IMR-90 (cell line): ENCODE data around the gene USP36. TPM values are rescaled to one million over a fixed set of nuclear protein-coding genes. Genes with fewer than 3 reads are reported as not detected.

Experiments used
- ATAC-seq: fragments of 200-7000 bp; cut with Tn5 transposase; 2 replicates; pipeline ENCODE4 v1.9.1; 2020; ENCODE audit warnings: low read depth, mild to moderate bottlenecking, moderate library complexity
- BruUV-seq: library from RNA; stranded (reverse); fragments of 400-500 nt; replicated peaks from 2 replicates; lab custom pipeline; 2021; lab: Mats Ljungman, UMichigan
- CTCF ChIA-PET: fragments of 300-600 bp; formaldehyde crosslinking; extraction: SDS; loops from one replicate; lab custom pipeline; 2021; ENCODE audit warnings: antibody characterized with exemption; lab: Yijun Ruan, JAX
- POLR2A ChIA-PET: fragments of 300-600 bp; sonication (Branson Sonifier 250); formaldehyde crosslinking; loops from one replicate; lab custom pipeline; 2022; ENCODE audit warnings: antibody characterized with exemption; ENCODE audit not compliant: unreplicated experiment; lab: Charles Lee
- DNase-seq: peaks from one replicate; pipeline ENCODE4 v3.0.0; 2013
- H2AFZ ChIP-seq: replicated peaks from 2 replicates; pipeline ENCODE3; 2013; ENCODE audit warnings: low read length, mild to moderate bottlenecking; ENCODE audit not compliant: poor library complexity
- H2AK5ac ChIP-seq: 2 replicates; pipeline ENCODE4 v1.6.1; 2013; ENCODE audit warnings: low read depth, low read length, inconsistent platforms
- H2AK9ac ChIP-seq: replicated peaks from 2 replicates; pipeline ENCODE3; 2013; ENCODE audit warnings: mild to moderate bottlenecking, low read depth, low read length, moderate library complexity; ENCODE audit not compliant: poor library complexity
- H2BK120ac ChIP-seq: 2 replicates; pipeline ENCODE4 v1.6.1; 2013; ENCODE audit warnings: low read depth, low read length, inconsistent platforms
- H2BK15ac ChIP-seq: 3 replicates; pipeline ENCODE4 v1.6.1; 2013; ENCODE audit warnings: low read depth, low read length, inconsistent platforms
- H2BK20ac ChIP-seq: 2 replicates; pipeline ENCODE4 v1.6.1; 2013; ENCODE audit warnings: low read depth, mild to moderate bottlenecking, inconsistent platforms, low read length, moderate library complexity
- H2BK5ac ChIP-seq: 2 replicates; pipeline ENCODE4 v1.6.1; 2013; ENCODE audit warnings: mild to moderate bottlenecking, low read depth, low read length, inconsistent platforms; ENCODE audit not compliant: poor library complexity, severe bottlenecking
- H3K14ac ChIP-seq: replicated peaks from 2 replicates; pipeline ENCODE4 v1.6.1; 2013; ENCODE audit warnings: low read depth, low read length, inconsistent platforms
- H3K18ac ChIP-seq: 2 replicates; pipeline ENCODE4 v1.6.1; 2013; ENCODE audit warnings: low read depth, low read length, control low read depth
- H3K23ac ChIP-seq: 2 replicates; pipeline ENCODE4 v1.6.1; 2013; ENCODE audit warnings: low read depth, low read length, inconsistent platforms
- H3K27ac ChIP-seq: 2 replicates; pipeline ENCODE4 v1.5.1; 2013; ENCODE audit warnings: mild to moderate bottlenecking, control low read depth, low read length; ENCODE audit not compliant: insufficient read depth
- H3K27me3 ChIP-seq: 2 replicates; pipeline ENCODE4 v1.6.1; 2013; ENCODE audit warnings: low read length; ENCODE audit not compliant: control insufficient read depth, insufficient read depth
- H3K36me3 ChIP-seq: 2 replicates; pipeline ENCODE4 v1.6.1; 2013; ENCODE audit warnings: low read length, mixed read lengths; ENCODE audit not compliant: control insufficient read depth, insufficient read depth
- H3K4ac ChIP-seq: 2 replicates; pipeline ENCODE4 v1.6.1; 2013; ENCODE audit warnings: low read depth, low read length, inconsistent platforms
- H3K4me1 ChIP-seq: 2 replicates; pipeline ENCODE4 v1.6.1; 2013; ENCODE audit warnings: low read length, mixed read lengths; ENCODE audit not compliant: control insufficient read depth, insufficient read depth
- H3K4me2 ChIP-seq: 2 replicates; pipeline ENCODE4 v1.6.1; 2013; ENCODE audit warnings: low read depth, mild to moderate bottlenecking, control low read depth, low read length, moderate library complexity
- H3K4me3 ChIP-seq: 2 replicates; pipeline ENCODE4 v1.5.1; 2013; ENCODE audit warnings: low read depth, mild to moderate bottlenecking, control low read depth, low read length, moderate library complexity; ENCODE audit not compliant: insufficient read depth
- H3K56ac ChIP-seq: 2 replicates; pipeline ENCODE4 v1.6.1; 2013; ENCODE audit warnings: low read length, inconsistent platforms; ENCODE audit not compliant: insufficient read depth; ENCODE audit errors: extremely low read depth
- H3K79me1 ChIP-seq, 2 experiments: 2 replicates each; pipeline ENCODE4 v1.6.1; 2013; ENCODE audit warnings: low read length in 2 of 2, inconsistent platforms in 1 of 2, low read depth in 1 of 2
- H3K9ac ChIP-seq: 2 replicates; pipeline ENCODE4 v1.6.1; 2013; ENCODE audit warnings: low read depth, low read length, control low read depth
- H3K9me1 ChIP-seq: 2 replicates; pipeline ENCODE4 v1.6.1; 2013; ENCODE audit warnings: low read length, inconsistent platforms; ENCODE audit not compliant: insufficient read depth
- H3K9me3 ChIP-seq: 2 replicates; pipeline ENCODE4 v1.6.1; 2013; ENCODE audit warnings: low read length; ENCODE audit not compliant: control insufficient read depth, insufficient read depth
- H4K20me1 ChIP-seq: 2 replicates; pipeline ENCODE4 v1.6.1; 2013; ENCODE audit warnings: low read length, inconsistent platforms; ENCODE audit not compliant: insufficient read depth
- H4K5ac ChIP-seq: 2 replicates; pipeline ENCODE4 v1.6.1; 2013; ENCODE audit warnings: mild to moderate bottlenecking, low read depth, low read length, control low read depth
- H4K8ac ChIP-seq, 2 experiments: 2 replicates each; pipeline ENCODE4 v1.6.1; 2013; ENCODE audit warnings: low read depth in 2 of 2, low read length in 2 of 2, control low read depth in 1 of 2, inconsistent platforms in 1 of 2
- H4K91ac ChIP-seq: 2 replicates; pipeline ENCODE4 v1.6.1; 2013; ENCODE audit warnings: low read depth, low read length, inconsistent platforms; ENCODE audit not compliant: insufficient read depth
- BHLHE40 ChIP-seq: fragments of 150-350 bp; IDR thresholded peaks from 2 replicates; pipeline ENCODE4 v1.6.1; 2016; ENCODE audit warnings: mild to moderate bottlenecking, low read depth, low read length
- FOS ChIP-seq: fragments of 150-350 bp; IDR thresholded peaks from 2 replicates; pipeline ENCODE4 v1.6.1; 2016; ENCODE audit warnings: low read depth, low read length
- MAFK ChIP-seq: IDR thresholded peaks from 2 replicates; pipeline ENCODE4 v1.6.1; 2012; ENCODE audit warnings: low read depth, low read length, improper control_type of control experiment
- MAZ ChIP-seq: IDR thresholded peaks from 2 replicates; pipeline ENCODE4 v1.6.1; 2012; ENCODE audit warnings: low read depth, mild to moderate bottlenecking, low read length, improper control_type of control experiment, moderate library complexity, borderline replicate concordance
- MXI1 ChIP-seq: IDR thresholded peaks from 2 replicates; pipeline ENCODE4 v1.6.1; 2012; ENCODE audit warnings: low read depth, mild to moderate bottlenecking, low read length, moderate library complexity, borderline replicate concordance
- NFE2L2 ChIP-seq: fragments of 150-350 bp; IDR thresholded peaks from 2 replicates; pipeline ENCODE4 v1.6.1; 2016; ENCODE audit warnings: low read depth, mild to moderate bottlenecking, low read length
- RFX5 ChIP-seq: IDR thresholded peaks from 2 replicates; pipeline ENCODE4 v1.8.0; 2012; ENCODE audit warnings: low read depth, mild to moderate bottlenecking, low read length, moderate library complexity
- WGBS, 2 experiments: methylation state at CpG; one replicate each; pipeline versions ENCODE4 v1.1.5 to v1.1.7; 2013; ENCODE audit warnings: missing lambda C conversion rate in 2 of 2; ENCODE audit not compliant: insufficient read length in 1 of 2; ENCODE audit errors: extremely low coverage in 2 of 2; 5-methylcytosine and 5-hydroxymethylcytosine counted together
- dilution Hi-C: fragments of 300-500 bp; cut with HindIII; formaldehyde crosslinking; loops from one replicate; pipeline ENCODE4 v1.14.3; 2018; ENCODE audit warnings: low sequenced_read_pairs; ENCODE audit not compliant: unreplicated experiment
- in situ Hi-C: fragments of 300-500 bp; cut with MboI; formaldehyde crosslinking; loops from 3 replicates; pipeline ENCODE4 v1.14.3; 2019; ENCODE audit warnings: low sequenced_read_pairs, inconsistent platforms, mixed read lengths
- intact Hi-C: fragments of 100-400 bp; cut with micrococcal nuclease; formaldehyde crosslinking; loops from 2 replicates; pipeline ENCODE4 v1.10.0; 2022
- polyA plus RNA-seq, 3 experiments: library from polyadenylated mRNA; depleted of rRNA; stranded (reverse); fragments of >200 nt; gene quantifications; 2 replicates each; pipeline ENCODE4 v1.2.3, GENCODE V29; 2012; ENCODE audit warnings: low replicate concordance in 1 of 3
- total RNA-seq: library from RNA; depleted of rRNA; stranded (reverse); fragments of >200 nt; gene quantifications from 2 replicates; pipeline ENCODE4 v1.2.3, GENCODE V29; 2012

USP36 gene
- total and polyA plus RNA-seq, 2 of the 4 experiments (the other 2 are of a cell fraction) = 30.6 to 38.3 TPM

DNA sequence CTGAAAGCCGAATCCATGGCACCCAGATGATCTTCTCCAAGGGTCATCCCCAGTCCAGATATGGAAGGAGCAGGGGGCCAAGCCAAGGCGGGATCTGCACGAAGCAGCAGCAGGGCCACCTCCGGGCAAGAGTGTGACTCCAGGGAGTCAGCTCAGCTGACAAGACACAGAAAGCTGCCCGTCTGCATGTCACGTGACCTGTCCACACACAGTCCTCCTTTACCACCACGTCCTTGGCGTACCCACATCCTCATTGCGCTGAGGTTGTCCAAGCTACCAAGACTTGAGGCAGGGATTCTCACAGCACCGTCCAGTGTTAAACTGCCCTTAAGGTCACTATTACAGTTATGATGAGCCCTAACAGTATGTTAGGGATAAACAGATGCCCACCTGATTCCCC is 47.2 kb downstream of the USP36 start:
- H2BK15ac ChIP-seq = no peak overlapping the region
- POLR2A ChIA-PET = no interaction called here
- H3K79me1 ChIP-seq = peaks cover 3 to 53% of the 10 kb centered on the region in 2 experiments; a peak in 2 of 4 replicates
- H3K4ac ChIP-seq = no peak overlapping the region
- H3K14ac ChIP-seq = no peak overlapping the region
- 94% methylated on average over 3 of the region's 10 CpGs; no CpG with 5 or more reads in 1 of the 2 experiments for WGBS, 2 experiments
- in situ Hi-C loops (no loop called here), dilution Hi-C loops (no loop called here), intact Hi-C loops (no loop called here)
- H2AFZ ChIP-seq = no peak overlapping the region
- BruUV-seq = no TSS peak
- peaks cover 41% of the 10 kb centered on the region for H3K36me3 ChIP-seq
- no peak overlapping the region for H4K5ac ChIP-seq
- H3K4me3 ChIP-seq = no peak overlapping the region
- no peak overlapping the region for H2AK9ac ChIP-seq
- no peak overlapping the region for H3K56ac ChIP-seq
- TF ChIP-seq NFE2L2 = no peak
- no peak for TF ChIP-seq RFX5
- no peak for TF ChIP-seq FOS
- no peak for TF ChIP-seq BHLHE40
- no peak for TF ChIP-seq MAZ
- TF ChIP-seq MAFK = no peak
- no peak for TF ChIP-seq MXI1
- peaks cover 35% of the 10 kb centered on the region for H3K9me1 ChIP-seq
- DNase-seq (no peak), ATAC-seq (no peak)
- no peak overlapping the region for H2AK5ac ChIP-seq
- no peak overlapping the region for H2BK5ac ChIP-seq
- H3K4me1 ChIP-seq = peaks cover 29% of the 10 kb centered on the region
- CTCF ChIA-PET = no interaction called here
- H3K27ac ChIP-seq = no peak overlapping the region
- no peak overlapping the region for H4K8ac ChIP-seq
- no peak overlapping the region for H2BK120ac ChIP-seq
- no peak overlapping the region for H2BK20ac ChIP-seq
- peaks cover 6% of the 10 kb centered on the region for H4K20me1 ChIP-seq
- H3K9me3 ChIP-seq = no peaks in the 10 kb centered on the region
- no peak overlapping the region for H4K91ac ChIP-seq
- H3K27me3 ChIP-seq = no peaks in the 10 kb centered on the region
- no peak overlapping the region for H3K4me2 ChIP-seq
- no peak overlapping the region for H3K9ac ChIP-seq
- H3K18ac ChIP-seq = no peak overlapping the region
- H3K23ac ChIP-seq = no peak overlapping the region
